NCI-H524 (cell line): Measurements from ENCODE around the gene NT5C.
"Not testable (repeated sequence)": the region's sequence is repeated elsewhere in the genome, so short reads cannot be mapped to it uniquely, and the experiment has no call there.

Experiments
- DNase-seq, 2 experiments: peaks; one replicate each; lab custom pipeline; 2025; lab: John Stamatoyannopoulos, UW

Gene NT5C

GRCh38 chr17:75131278-75132017 is at the start of gene NT5C:
TSS of gene NT5C (minus strand) at chr17:75131742. CDS start at chr17:75131707, 35 bp downstream.
- DNase-seq, result peak; percentile 84 to 92

DNA sequence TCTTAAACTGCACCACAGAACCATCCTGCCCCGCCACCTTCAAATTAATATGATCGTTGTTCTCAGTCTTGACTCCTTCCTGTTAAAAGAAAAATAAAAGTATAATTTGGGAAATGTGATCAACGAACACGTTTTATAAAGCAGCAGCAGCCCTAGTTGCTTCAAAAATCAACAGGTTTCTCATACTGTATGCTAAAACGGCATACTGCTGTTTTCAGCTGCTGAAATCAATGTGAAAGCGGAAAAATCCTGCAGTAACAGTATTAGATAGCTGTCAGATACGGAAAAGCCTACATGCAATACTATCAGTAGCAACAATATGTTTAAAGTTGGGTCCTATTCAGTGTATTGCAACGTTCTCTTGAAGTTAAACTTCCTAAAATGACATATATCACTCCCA is 49.6 kb upstream of the NT5C start:
- DNase-seq, result no peak

- no peak for DNase-seq
Observed at GRCh38 chr17:75178453-75178852, 46.9 kb upstream of the NT5C start.

GRCh38 chr17:75176625-75177024 is 45.1 kb upstream of the NT5C start:
- DNase-seq, result no peak

GRCh38 chr17:75174996-75175395 is 43.5 kb upstream of the NT5C start:
- no peak for DNase-seq

DNA sequence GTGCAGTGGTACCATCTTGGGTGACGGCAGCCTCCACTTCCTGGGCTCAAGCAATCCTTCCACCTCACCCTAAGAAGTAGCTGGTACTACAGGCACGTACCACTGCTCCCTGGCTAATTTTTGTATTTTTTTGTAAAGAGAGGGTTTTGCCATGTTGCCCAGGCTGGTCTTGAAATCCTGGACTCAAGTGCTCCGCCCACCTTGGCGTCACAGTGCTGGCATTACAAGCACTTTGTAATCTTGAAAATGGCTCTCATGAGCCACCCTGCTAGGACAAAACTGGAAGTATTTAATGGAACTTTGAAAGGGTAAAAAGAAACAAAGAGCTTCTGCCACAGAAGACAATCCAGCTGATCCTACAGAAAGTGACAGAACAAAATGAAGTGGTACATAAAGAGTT is 42.0 kb upstream of the NT5C start:
- no peak for DNase-seq

DNA sequence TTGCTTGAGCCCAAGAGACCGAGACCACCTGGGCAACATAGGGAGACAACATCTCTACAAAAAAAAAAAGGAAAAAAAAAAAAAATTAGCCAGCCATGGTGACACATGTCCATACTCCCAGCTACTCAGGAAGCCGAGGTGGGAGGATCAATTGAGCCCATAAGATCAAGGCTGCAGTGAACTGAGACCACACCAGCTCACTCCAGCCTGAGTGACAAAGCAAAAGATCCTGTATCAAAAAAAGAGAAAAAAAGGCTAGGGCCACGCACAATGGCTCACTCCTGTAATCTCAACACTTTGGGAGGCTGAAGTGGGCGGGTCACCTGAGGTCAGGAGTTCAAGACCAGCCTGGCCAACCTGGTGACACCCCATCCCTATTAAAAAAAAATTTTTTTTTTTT is 37.5 kb upstream of the NT5C start:
- DNase-seq, result no peak

GRCh38 chr17:75164606-75165005 is 33.1 kb upstream of the NT5C start:
- not testable (repeated sequence) for DNase-seq

- no peak for DNase-seq
Observed at GRCh38 chr17:75163074-75163473, 31.5 kb upstream of the NT5C start.

DNA sequence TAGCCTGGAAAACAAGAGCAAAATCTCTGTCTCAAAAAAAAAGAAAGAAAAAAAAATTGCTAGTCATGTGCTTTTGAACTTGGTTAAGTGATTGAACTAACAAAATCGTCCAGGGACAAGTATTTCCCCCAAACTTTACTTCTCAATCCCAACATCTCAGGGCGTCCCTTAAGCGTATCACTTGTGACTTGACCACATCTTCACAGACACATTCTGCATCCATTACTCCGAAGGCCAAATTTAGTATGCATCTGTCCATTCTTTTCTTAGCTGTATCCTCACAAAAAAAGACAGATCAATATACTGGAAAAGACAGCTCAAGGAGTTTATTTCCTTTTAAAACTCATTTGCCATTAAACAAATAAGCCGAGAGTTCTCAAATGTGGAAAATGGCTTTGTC is 28.7 kb upstream of the NT5C start:
- no peak for DNase-seq

- DNase-seq, result no peak
Observed at GRCh38 chr17:75159196-75160031, 27.9 kb upstream of the NT5C start.

GRCh38 chr17:75158480-75158879 is 26.9 kb upstream of the NT5C start:
- not testable (repeated sequence) for DNase-seq

DNA sequence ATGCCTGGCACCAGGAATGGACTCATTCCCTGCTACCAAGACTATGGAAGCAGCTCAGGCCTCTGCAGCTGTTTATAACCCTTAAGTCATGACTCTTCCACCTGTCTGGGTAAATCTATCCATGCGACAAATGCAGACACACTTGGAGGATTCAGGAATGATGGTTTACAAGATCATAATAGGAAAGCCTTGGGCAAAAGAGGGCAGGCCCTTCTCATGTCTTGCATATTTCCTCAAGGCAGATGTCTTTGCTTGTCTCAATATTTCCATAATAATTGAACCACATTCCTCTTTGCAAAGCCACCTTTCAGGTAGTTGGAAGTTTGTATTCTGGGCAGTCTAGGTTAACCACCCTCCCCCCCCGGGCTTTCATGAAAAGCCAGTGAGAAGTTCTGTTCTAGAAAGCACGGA is 23.7 kb upstream of the NT5C start:
- DNase-seq, result peak in 1 of 2 experiments; percentile 61

DNA sequence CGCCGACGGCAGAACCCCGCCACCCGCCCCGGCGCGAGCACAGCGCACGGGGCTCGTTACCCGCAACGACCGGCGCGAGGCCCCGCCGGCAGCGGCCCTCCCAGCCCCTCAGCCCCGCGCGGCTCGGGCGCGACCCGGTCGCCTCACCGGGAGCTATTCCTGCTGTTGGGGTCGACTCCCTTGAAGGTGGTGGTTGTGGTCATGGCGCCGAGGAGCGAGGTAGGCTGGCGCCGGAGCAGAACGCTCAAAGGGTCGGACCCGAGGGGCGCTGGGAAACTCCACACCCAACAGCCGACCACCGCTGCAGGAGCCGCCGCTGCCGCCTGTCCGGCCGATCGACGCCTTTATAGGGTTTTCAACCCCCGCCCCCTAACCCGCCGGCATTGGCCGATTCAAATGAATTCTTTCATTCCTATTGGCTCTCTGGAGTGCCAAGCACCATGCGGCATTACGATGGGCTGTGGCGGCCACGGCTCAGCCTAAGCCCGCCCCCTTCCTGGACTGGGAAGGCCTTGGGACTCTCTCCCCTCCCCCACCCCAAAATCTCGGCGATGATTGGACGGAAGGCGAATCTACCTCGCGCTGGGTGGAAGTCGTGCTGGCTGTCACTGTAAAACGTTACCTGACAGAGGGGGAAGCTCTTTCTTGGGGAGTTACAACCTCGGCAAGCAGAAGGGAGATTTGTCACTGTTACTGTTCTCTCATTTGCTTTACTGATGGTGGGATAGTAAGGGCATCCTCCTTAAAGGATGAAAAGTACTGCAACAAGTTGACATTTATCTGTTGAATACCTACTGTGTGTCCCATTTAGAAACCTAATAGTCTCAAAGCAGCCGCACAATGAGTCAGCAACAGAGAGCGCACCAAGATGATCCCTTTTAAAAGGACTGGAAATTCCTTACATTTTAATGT is 22.9 kb upstream of the NT5C start, which contains the start of gene JPT1:
TSS of gene JPT1 (minus strand) at position 318 of the 912 bp plus-strand sequence. CDS start at position 203, 115 bp downstream.
- peak; percentile 100 for DNase-seq

GRCh38 chr17:75153780-75154194 is 22.2 kb upstream of the NT5C start:
- DNase-seq, result peak; percentile 50 to 59

GRCh38 chr17:75152922-75153779 is 21.6 kb upstream of the NT5C start:
- DNase-seq, result peak; percentile 59 to 61

- no peak for DNase-seq
Observed at GRCh38 chr17:75152523-75152921, 21.0 kb upstream of the NT5C start.

DNA sequence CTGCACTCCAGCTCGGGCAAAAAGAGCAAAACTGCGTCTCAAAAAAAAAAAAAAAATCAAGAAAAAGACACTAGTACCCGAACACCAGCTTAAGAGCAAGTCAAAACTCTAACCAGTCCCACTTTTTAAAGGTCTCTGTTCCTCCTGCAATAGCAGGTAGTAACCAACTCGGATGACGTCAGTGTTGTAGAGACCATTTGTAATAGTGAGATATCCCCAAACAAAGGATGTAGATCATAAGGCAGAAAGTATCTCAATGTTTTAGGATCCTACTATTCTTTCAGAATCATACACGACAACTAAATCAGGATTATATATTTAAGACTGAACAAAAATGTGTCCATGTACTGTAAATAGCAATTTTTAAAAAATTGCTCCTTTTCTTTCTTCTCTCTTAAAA is 20.4 kb upstream of the NT5C start:
- peak in 1 of 2 experiments; percentile 52 for DNase-seq

GRCh38 chr17:75147878-75148546 is 16.5 kb upstream of the NT5C start:
- DNase-seq, result no peak

DNA sequence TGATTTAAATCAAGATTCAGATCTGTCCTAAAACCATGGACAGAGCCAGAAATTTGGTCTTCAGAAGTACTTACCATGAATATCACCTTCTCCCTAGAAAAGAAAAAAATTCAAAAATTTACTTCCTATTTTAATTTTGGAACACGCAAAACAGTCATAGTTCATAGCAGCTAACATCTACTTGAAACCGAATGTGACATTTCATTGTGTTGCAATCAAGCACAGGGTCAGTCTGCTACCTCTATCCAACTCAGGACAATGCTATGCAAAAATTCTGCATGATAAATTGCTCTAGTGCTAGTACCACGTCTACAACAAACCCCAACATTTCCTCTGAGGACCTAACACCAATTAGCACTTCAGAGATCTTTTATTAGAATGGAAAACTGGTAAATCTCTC is 15.1 kb upstream of the NT5C start:
- DNase-seq, result no peak
